WTC11 (cell line): Measurements from ENCODE around the gene SLC27A4. TPM values are rescaled to one million over a fixed set of nuclear protein-coding genes. Genes with fewer than 3 reads are reported as not detected.

ENCODE experiments used
- ATAC-seq: fragments of 200-7000 bp; cut with Tn5 transposase; 2 replicates; pipeline ENCODE4 v1.10.0; 2021; ENCODE audit warnings: mild to moderate bottlenecking, moderate library complexity
- CTCF ChIA-PET: fragments of 300-600 bp; sonication (Branson Sonifier 250); formaldehyde crosslinking; loops from one replicate; lab custom pipeline; 2021; ENCODE audit warnings: antibody characterized with exemption; lab: Charles Lee
- POLR2A ChIA-PET: fragments of 350-600 bp; sonication (Branson Sonifier 250); formaldehyde crosslinking; loops from one replicate; lab custom pipeline; 2021; ENCODE audit warnings: antibody characterized with exemption; lab: Charles Lee
- DNase-seq: peaks from one replicate; pipeline ENCODE4 v3.0.0; 2021; ENCODE audit warnings: low spot score
- H3K27ac Mint-ChIP-seq: 2 replicates; pipeline ENCODE4 v1.8.0; 2021; ENCODE audit warnings: mixed read lengths
- H3K27me3 Mint-ChIP-seq: 2 replicates; pipeline ENCODE4 v1.8.0; 2021; ENCODE audit warnings: low read depth, mild to moderate bottlenecking, moderate library complexity, mixed read lengths
- H3K36me3 Mint-ChIP-seq: 2 replicates; pipeline ENCODE4 v1.8.0; 2021; ENCODE audit warnings: mixed read lengths
- H3K4me1 Mint-ChIP-seq: 2 replicates; pipeline ENCODE4 v1.8.0; 2022; ENCODE audit warnings: mixed read lengths
- H3K4me3 Mint-ChIP-seq: 2 replicates; pipeline ENCODE4 v1.8.0; 2021; ENCODE audit warnings: mild to moderate bottlenecking, moderate library complexity, mixed read lengths
- H3K9me3 Mint-ChIP-seq: 2 replicates; pipeline ENCODE4 v1.8.0; 2021; ENCODE audit warnings: mixed read lengths
- E2F4 ChIP-seq: sonication (generic); formaldehyde crosslinking; IDR thresholded peaks from 2 replicates; pipeline ENCODE4 v1.8.1; 2022; ENCODE audit warnings: low read depth, mild to moderate bottlenecking, moderate library complexity, missing genetic modification reagents, borderline replicate concordance
- GABPB1 ChIP-seq: sonication (generic); formaldehyde crosslinking; IDR thresholded peaks from 2 replicates; pipeline ENCODE4 v1.8.1; 2023; ENCODE audit warnings: mild to moderate bottlenecking, missing genetic modification reagents
- MYBL2 ChIP-seq: sonication (generic); formaldehyde crosslinking; IDR thresholded peaks from 2 replicates; pipeline ENCODE4 v1.8.1; 2023; ENCODE audit warnings: mild to moderate bottlenecking, moderate library complexity, missing genetic modification reagents
- RELA ChIP-seq: sonication (generic); formaldehyde crosslinking; IDR thresholded peaks from 2 replicates; pipeline ENCODE4 v1.8.1; 2022; ENCODE audit warnings: missing genetic modification reagents, mild to moderate bottlenecking, borderline replicate concordance
- TP53 ChIP-seq: sonication (generic); formaldehyde crosslinking; IDR thresholded peaks from 2 replicates; pipeline ENCODE4 v1.8.1; 2023; ENCODE audit warnings: mild to moderate bottlenecking, missing genetic modification reagents
- total RNA-seq: library from RNA; stranded (reverse); gene quantifications from 3 replicates; pipeline ENCODE4 v1.2.3, GENCODE V29; 2021
- TF ChIP-seq, protein P1 (sequence below): sonication (generic); formaldehyde crosslinking; IDR thresholded peaks from 2 replicates; pipeline ENCODE4 v1.8.0; 2023; ENCODE audit warnings: missing genetic modification reagents, mild to moderate bottlenecking, borderline replicate concordance
- TF ChIP-seq, protein P2 (sequence below): sonication (generic); formaldehyde crosslinking; IDR thresholded peaks from 2 replicates; pipeline ENCODE4 v1.8.1; 2023; ENCODE audit warnings: mild to moderate bottlenecking, missing genetic modification reagents, moderate library complexity
- TF ChIP-seq, protein P3 (sequence below): sonication (generic); formaldehyde crosslinking; IDR thresholded peaks from 2 replicates; pipeline ENCODE4 v1.8.1; 2022; ENCODE audit warnings: mild to moderate bottlenecking, moderate library complexity, missing genetic modification reagents
- TF ChIP-seq, protein P4 (sequence below): fragments of 250-450 bp; sonication (Bioruptor Pico); IDR thresholded peaks from 2 replicates; pipeline ENCODE4 v2.1.2; 2022; ENCODE audit warnings: mild to moderate bottlenecking, moderate library complexity

Gene SLC27A4
- total RNA-seq, 1 experiment from 2014 or later, result 23.8 TPM

- Mint-ChIP-seq H3K36me3 (peaks cover 4% of the 10 kb centered on the region), H3K27me3 (peaks cover 97% of the 10 kb centered on the region), H3K4me1 (peaks cover 64% of the 10 kb centered on the region), H3K27ac (no peak overlapping the region), H3K9me3 (no peaks in the 10 kb centered on the region), H3K4me3 (peak overlapping the region; percentile 63)
- DNase-seq (peak; percentile 70), ATAC-seq (peak; percentile 29)
- CTCF ChIA-PET, result interaction anchor here (0.5 to 8.3 kb wide), 11 partner anchors 9 to 930 kb away, joined by 3 to 74 read pairs (median 4); partner anchors contain the start of gene CERCAM
- TF ChIP-seq, protein P1, sequence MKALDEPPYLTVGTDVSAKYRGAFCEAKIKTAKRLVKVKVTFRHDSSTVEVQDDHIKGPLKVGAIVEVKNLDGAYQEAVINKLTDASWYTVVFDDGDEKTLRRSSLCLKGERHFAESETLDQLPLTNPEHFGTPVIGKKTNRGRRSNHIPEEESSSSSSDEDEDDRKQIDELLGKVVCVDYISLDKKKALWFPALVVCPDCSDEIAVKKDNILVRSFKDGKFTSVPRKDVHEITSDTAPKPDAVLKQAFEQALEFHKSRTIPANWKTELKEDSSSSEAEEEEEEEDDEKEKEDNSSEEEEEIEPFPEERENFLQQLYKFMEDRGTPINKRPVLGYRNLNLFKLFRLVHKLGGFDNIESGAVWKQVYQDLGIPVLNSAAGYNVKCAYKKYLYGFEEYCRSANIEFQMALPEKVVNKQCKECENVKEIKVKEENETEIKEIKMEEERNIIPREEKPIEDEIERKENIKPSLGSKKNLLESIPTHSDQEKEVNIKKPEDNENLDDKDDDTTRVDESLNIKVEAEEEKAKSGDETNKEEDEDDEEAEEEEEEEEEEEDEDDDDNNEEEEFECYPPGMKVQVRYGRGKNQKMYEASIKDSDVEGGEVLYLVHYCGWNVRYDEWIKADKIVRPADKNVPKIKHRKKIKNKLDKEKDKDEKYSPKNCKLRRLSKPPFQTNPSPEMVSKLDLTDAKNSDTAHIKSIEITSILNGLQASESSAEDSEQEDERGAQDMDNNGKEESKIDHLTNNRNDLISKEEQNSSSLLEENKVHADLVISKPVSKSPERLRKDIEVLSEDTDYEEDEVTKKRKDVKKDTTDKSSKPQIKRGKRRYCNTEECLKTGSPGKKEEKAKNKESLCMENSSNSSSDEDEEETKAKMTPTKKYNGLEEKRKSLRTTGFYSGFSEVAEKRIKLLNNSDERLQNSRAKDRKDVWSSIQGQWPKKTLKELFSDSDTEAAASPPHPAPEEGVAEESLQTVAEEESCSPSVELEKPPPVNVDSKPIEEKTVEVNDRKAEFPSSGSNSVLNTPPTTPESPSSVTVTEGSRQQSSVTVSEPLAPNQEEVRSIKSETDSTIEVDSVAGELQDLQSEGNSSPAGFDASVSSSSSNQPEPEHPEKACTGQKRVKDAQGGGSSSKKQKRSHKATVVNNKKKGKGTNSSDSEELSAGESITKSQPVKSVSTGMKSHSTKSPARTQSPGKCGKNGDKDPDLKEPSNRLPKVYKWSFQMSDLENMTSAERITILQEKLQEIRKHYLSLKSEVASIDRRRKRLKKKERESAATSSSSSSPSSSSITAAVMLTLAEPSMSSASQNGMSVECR, result peak; percentile 9; the same call in 1 of the 2 replicates
- TF ChIP-seq, protein P2, sequence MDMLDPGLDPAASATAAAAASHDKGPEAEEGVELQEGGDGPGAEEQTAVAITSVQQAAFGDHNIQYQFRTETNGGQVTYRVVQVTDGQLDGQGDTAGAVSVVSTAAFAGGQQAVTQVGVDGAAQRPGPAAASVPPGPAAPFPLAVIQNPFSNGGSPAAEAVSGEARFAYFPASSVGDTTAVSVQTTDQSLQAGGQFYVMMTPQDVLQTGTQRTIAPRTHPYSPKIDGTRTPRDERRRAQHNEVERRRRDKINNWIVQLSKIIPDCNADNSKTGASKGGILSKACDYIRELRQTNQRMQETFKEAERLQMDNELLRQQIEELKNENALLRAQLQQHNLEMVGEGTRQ (CRISPR knock-in tag), result no peak
- TF ChIP-seq, protein P3, sequence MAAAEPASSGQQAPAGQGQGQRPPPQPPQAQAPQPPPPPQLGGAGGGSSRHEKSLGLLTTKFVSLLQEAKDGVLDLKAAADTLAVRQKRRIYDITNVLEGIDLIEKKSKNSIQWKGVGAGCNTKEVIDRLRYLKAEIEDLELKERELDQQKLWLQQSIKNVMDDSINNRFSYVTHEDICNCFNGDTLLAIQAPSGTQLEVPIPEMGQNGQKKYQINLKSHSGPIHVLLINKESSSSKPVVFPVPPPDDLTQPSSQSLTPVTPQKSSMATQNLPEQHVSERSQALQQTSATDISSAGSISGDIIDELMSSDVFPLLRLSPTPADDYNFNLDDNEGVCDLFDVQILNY (CRISPR knock-in tag), result 0 out of 2 replicates have a peak, but pooled peaks have one; percentile 14
- POLR2A ChIA-PET, result interaction anchor here (1.1 kb wide), 1 partner anchor 52 kb away, joined by 4 read pairs; no protein-coding TSS in a partner anchor
These were observed 52.9 kb downstream of the SLC27A4 start for GRCh38 chr9:128393145-128393775.

DNA sequence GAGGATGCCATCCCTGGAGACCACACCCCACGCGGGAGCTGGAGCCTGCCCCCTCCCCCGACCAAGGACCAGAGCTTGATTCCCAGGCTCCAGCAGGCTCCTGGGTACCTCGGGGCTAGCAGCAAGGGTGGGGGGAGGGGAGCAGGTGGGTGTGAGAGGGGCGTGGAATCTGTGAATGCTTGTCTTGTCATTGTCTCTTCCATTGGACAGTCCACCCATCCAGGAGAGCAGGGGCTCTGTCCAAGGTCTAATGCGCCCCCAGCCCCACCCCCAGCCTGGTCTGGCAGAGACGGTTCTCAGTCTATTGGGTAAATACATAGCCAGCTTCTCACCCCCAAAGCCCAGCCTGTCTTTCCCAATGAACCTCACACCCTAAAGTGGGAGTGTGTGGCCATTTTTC, 53.6 kb downstream of the SLC27A4 start:
- H3K4me1 Mint-ChIP-seq, result peaks cover 63% of the 10 kb centered on the region
- DNase-seq, result no peak
- ATAC-seq, result no peak; the same call in 1 of the 2 replicates
- CTCF ChIA-PET, result interaction anchor here (0.6 to 8.3 kb wide), 11 partner anchors 9 to 210 kb away, joined by 3 to 74 read pairs (median 4); partner anchors contain the start of gene CERCAM
- peaks cover 97% of the 10 kb centered on the region for H3K27me3 Mint-ChIP-seq
- H3K4me3 Mint-ChIP-seq, result peak overlapping the region; percentile 63
- POLR2A ChIA-PET, result interaction anchor here (1.1 kb wide), 1 partner anchor 52 kb away, joined by 4 read pairs; no protein-coding TSS in a partner anchor
- peaks cover 3% of the 10 kb centered on the region for H3K36me3 Mint-ChIP-seq
- TF ChIP-seq TP53 (CRISPR knock-in tag), result 0 out of 2 replicates have a peak, but pooled peaks have one; percentile 32
- TF ChIP-seq GABPB1 (CRISPR knock-in tag), result no peak
- no peak for TF ChIP-seq E2F4 (CRISPR knock-in tag)
- TF ChIP-seq, protein P4, sequence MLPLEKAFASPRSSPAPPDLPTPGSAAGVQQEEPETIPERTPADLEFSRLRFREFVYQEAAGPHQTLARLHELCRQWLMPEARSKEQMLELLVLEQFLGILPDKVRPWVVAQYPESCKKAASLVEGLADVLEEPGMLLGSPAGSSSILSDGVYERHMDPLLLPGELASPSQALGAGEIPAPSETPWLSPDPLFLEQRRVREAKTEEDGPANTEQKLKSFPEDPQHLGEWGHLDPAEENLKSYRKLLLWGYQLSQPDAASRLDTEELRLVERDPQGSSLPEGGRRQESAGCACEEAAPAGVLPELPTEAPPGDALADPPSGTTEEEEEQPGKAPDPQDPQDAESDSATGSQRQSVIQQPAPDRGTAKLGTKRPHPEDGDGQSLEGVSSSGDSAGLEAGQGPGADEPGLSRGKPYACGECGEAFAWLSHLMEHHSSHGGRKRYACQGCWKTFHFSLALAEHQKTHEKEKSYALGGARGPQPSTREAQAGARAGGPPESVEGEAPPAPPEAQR (CRISPR knock-in tag), result no peak
- TF ChIP-seq RELA, result no peak
- TF ChIP-seq MYBL2 (CRISPR knock-in tag), result no peak
- no peaks in the 10 kb centered on the region for H3K9me3 Mint-ChIP-seq
- H3K27ac Mint-ChIP-seq, result no peak overlapping the region
